Measurements from ENCODE around the gene ARMH1.

DNA sequence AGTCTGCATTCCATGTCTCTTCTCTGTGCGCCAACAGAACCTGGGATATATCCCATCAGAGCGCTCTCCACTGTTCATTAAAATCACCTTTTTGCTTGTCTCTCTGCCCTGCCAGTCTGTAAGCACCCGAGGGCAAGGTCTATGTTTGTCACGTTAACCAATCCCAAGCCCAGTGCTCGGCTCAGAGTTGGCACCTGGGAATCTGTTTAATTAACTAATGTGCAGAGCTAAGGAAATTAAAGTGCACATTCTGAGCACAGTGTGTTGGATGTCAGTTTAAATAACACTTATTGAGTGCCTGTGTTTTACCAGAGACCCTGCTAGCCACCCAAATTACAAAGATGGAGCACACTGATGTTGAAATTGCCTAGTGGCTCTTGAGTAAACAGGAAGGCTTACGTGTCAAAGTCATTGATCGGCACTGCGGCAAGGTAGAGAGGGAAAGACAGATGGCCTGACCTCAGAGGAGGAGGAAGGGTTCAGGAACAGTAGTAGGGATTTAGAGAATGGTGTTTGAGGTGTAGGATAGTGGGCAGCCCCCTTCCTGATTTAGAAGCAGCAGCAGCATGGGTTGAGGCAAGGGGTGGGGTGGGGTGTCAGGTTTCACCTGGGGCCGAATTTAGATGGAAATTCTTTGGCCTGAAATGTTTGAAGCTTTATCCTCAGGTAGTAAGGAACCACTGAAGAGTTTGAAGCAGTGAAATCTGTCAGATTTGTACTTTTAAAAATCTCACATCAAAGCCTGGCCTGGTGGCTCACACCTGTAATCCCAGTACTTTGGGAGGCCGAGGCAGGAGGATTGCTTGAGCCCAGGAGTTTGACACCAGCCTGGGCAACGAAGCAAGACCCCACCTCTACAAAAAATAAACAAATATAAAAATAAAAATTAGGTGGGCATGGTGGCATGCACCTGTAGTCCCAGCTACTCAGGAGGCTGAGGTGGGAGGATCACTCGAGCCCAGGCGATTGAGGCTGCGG, 7.7 kb downstream of the ARMH1 start:
- TF ChIP-seq, protein P1, sequence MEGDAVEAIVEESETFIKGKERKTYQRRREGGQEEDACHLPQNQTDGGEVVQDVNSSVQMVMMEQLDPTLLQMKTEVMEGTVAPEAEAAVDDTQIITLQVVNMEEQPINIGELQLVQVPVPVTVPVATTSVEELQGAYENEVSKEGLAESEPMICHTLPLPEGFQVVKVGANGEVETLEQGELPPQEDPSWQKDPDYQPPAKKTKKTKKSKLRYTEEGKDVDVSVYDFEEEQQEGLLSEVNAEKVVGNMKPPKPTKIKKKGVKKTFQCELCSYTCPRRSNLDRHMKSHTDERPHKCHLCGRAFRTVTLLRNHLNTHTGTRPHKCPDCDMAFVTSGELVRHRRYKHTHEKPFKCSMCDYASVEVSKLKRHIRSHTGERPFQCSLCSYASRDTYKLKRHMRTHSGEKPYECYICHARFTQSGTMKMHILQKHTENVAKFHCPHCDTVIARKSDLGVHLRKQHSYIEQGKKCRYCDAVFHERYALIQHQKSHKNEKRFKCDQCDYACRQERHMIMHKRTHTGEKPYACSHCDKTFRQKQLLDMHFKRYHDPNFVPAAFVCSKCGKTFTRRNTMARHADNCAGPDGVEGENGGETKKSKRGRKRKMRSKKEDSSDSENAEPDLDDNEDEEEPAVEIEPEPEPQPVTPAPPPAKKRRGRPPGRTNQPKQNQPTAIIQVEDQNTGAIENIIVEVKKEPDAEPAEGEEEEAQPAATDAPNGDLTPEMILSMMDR (IDR thresholded peaks at IDR 0.05; ENCODE audit: low read depth, low read length, poor library complexity, severe bottlenecking) = no peak
- no peak for TF ChIP-seq EZH2phosphoT487 (IDR thresholded peaks at IDR 0.05; ENCODE audit: borderline replicate concordance, low read length)

Data from DOHH2 (cell line).